ENCODE measurements around the gene SNRPD2. TPM values are rescaled to one million over a fixed set of nuclear protein-coding genes. Genes with fewer than 3 reads are reported as not detected.
A peak's percentile ranks its signal among the peaks of the same experiment; 100 is the strongest.

SNRPD2 gene
- total RNA-seq, 1 donor from 2014 or later, result 405 TPM

GRCh38 chr19:45717983-45718650, 26.4 kb upstream of the SNRPD2 start:
- Histone ChIP-seq H3K36me3 (no peaks in the 10 kb centered on the region), H4K20me1 (ENCODE audit: low read depth) (no peaks in the 10 kb centered on the region), H3K79me2 (ENCODE audit: low read depth) (peaks cover 73% of the 10 kb centered on the region), H2AFZ (replicated peaks) (no peak overlapping the region), H3K27me3 (no peaks in the 10 kb centered on the region), H3K27ac (peak overlapping the region; percentile 43), H3K9me3 (ENCODE audit: low read depth) (no peaks in the 10 kb centered on the region), H3K4me3 (peak overlapping the region; percentile 45), H3K4me2 (peak overlapping the region; percentile 69), H3F3A (ENCODE audit: low read depth) (peaks cover 18% of the 10 kb centered on the region), H3K9ac (no peak overlapping the region), H3K4me1 (no peaks in the 10 kb centered on the region)
- Mint-ChIP-seq H3K27me3 (ENCODE audit: insufficient read depth, low read depth) (peaks cover 17% of the 10 kb centered on the region), H3K9me3 (no peaks in the 10 kb centered on the region), H3K4me1 (peaks cover 34% of the 10 kb centered on the region), H3K36me3 (peaks cover 18% of the 10 kb centered on the region), H3K27ac (peak overlapping the region; percentile 91), H3K4me3 (peak overlapping the region; percentile 85)
- peak; percentile 18 for DNase-seq (ENCODE audit: low spot score)
- TF ChIP-seq EZH2phosphoT487 (IDR thresholded peaks at IDR 0.05) (no peak), CTCF (IDR thresholded peaks at IDR 0.05) (no peak), EZH2 (IDR thresholded peaks at IDR 0.05) (no peak)

- peak; percentile 100 for DNase-seq (ENCODE audit: low spot score)
- no peaks in the 10 kb centered on the region for H3K36me3 ChIP-seq
- peaks cover 18% of the 10 kb centered on the region for H3F3A ChIP-seq (ENCODE audit: low read depth)
- H3K4me1 Mint-ChIP-seq, result peaks cover 34% of the 10 kb centered on the region
- peaks cover 17% of the 10 kb centered on the region for H3K27me3 Mint-ChIP-seq (ENCODE audit: insufficient read depth, low read depth)
- H4K20me1 ChIP-seq (ENCODE audit: low read depth), result no peaks in the 10 kb centered on the region
- peaks cover 18% of the 10 kb centered on the region for H3K36me3 Mint-ChIP-seq
- H3K9me3 ChIP-seq (ENCODE audit: low read depth), result no peaks in the 10 kb centered on the region
- TF ChIP-seq CTCF (IDR thresholded peaks at IDR 0.05) (peak; percentile 18), EZH2phosphoT487 (IDR thresholded peaks at IDR 0.05) (no peak)
- no peaks in the 10 kb centered on the region for H3K4me1 ChIP-seq
- peak overlapping the region; percentile 79 for H3K9ac ChIP-seq
- peak overlapping the region; percentile 85 for H3K4me3 Mint-ChIP-seq
- H3K4me2 ChIP-seq, result peak overlapping the region; percentile 99
- H3K9me3 Mint-ChIP-seq, result no peaks in the 10 kb centered on the region
- peak overlapping the region; percentile 43 for H3K27ac ChIP-seq
- peak overlapping the region; percentile 91 for H3K27ac Mint-ChIP-seq
- H2AFZ ChIP-seq (replicated peaks), result peak overlapping the region; percentile 30
- H3K79me2 ChIP-seq (ENCODE audit: low read depth), result peaks cover 70% of the 10 kb centered on the region
- no peaks in the 10 kb centered on the region for H3K27me3 ChIP-seq
- peak overlapping the region; percentile 85 for H3K4me3 ChIP-seq
These were observed 25.6 kb upstream of the SNRPD2 start for GRCh38 chr19:45717131-45717982.

- peaks cover 17% of the 10 kb centered on the region for H3K27me3 Mint-ChIP-seq (ENCODE audit: insufficient read depth, low read depth)
- no peaks in the 10 kb centered on the region for H3K9me3 Mint-ChIP-seq
- TF ChIP-seq EZH2 (IDR thresholded peaks at IDR 0.05), result no peak
- TF ChIP-seq EZH2phosphoT487 (IDR thresholded peaks at IDR 0.05), result no peak
- TF ChIP-seq CTCF (IDR thresholded peaks at IDR 0.05), result no peak
- peak; percentile 40 for DNase-seq (ENCODE audit: low spot score)
- H3K9ac ChIP-seq, result peak overlapping the region; percentile 79
- peak overlapping the region; percentile 85 for H3K4me3 ChIP-seq
- H3F3A ChIP-seq (ENCODE audit: low read depth), result peaks cover 18% of the 10 kb centered on the region
- peaks cover 16% of the 10 kb centered on the region for H3K36me3 Mint-ChIP-seq
- peaks cover 36% of the 10 kb centered on the region for H3K4me1 Mint-ChIP-seq
- peak overlapping the region; percentile 30 for H2AFZ ChIP-seq (replicated peaks)
- H4K20me1 ChIP-seq (ENCODE audit: low read depth), result peaks cover 3% of the 10 kb centered on the region
- no peaks in the 10 kb centered on the region for H3K4me1 ChIP-seq
- H3K9me3 ChIP-seq (ENCODE audit: low read depth), result no peaks in the 10 kb centered on the region
- no peaks in the 10 kb centered on the region for H3K36me3 ChIP-seq
- H3K79me2 ChIP-seq (ENCODE audit: low read depth), result peaks cover 68% of the 10 kb centered on the region
- peak overlapping the region; percentile 91 for H3K27ac Mint-ChIP-seq
- peak overlapping the region; percentile 99 for H3K4me2 ChIP-seq
- peak overlapping the region; percentile 14 for H3K27ac ChIP-seq
- peak overlapping the region; percentile 85 for H3K4me3 Mint-ChIP-seq
- H3K27me3 ChIP-seq, result no peaks in the 10 kb centered on the region
These were observed 24.8 kb upstream of the SNRPD2 start for GRCh38 chr19:45716359-45717130.

All from neural progenitor cell (in vitro differentiated cells).